Fibroblast of the aortic adventitia (primary cell): ENCODE results near the gene PRKG1. TPM values are rescaled to one million over a fixed set of nuclear protein-coding genes. Genes with fewer than 3 reads are reported as not detected.

Source experiments
- DNase-seq: peaks from one replicate; pipeline ENCODE4 v3.0.0-alpha.2; 2010; ENCODE audit warnings: low read depth
- H3K4me3 ChIP-seq: 2 replicates; pipeline ENCODE4 v1.5.1; 2011; ENCODE audit warnings: low read depth, mild to moderate bottlenecking, control low read depth, low read length, moderate library complexity
- total RNA-seq: library from RNA; depleted of rRNA; stranded (reverse); fragments of >200 nt; gene quantifications from 2 replicates; pipeline ENCODE4 v1.2.3, GENCODE V29; 2012; ENCODE audit warnings: low replicate concordance
- TF ChIP-seq, protein P1 (sequence below): IDR thresholded peaks from 2 replicates; pipeline ENCODE4 v1.5.1; 2011; ENCODE audit warnings: mild to moderate bottlenecking, low read length, control low read depth, inconsistent platforms; ENCODE audit not compliant: insufficient read depth

The PRKG1 gene
- total RNA-seq, 1 donor, result 45.6 TPM

DNA sequence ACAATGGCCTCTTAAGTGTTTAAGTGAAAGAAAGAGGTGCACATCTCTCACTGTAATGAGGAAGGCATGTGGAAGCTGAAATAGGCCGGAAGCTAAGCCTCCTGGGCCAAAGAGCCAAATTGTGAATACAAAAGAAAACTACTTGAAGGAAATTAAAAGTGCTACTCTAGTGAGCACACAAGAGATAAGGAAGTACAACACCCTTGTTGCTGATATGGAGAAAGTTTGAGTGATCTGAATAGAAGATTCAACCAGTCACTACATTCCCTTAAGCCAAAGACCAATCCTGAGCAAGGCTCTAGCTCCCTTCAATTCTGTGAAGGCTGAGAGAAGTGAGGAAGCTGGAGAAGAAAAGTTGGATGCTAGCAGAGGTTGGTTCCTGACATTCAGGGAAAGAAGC is 1248.0 kb downstream of the PRKG1 start:
- no peak overlapping the region for H3K4me3 ChIP-seq
- no peak for DNase-seq
- TF ChIP-seq, protein P1, sequence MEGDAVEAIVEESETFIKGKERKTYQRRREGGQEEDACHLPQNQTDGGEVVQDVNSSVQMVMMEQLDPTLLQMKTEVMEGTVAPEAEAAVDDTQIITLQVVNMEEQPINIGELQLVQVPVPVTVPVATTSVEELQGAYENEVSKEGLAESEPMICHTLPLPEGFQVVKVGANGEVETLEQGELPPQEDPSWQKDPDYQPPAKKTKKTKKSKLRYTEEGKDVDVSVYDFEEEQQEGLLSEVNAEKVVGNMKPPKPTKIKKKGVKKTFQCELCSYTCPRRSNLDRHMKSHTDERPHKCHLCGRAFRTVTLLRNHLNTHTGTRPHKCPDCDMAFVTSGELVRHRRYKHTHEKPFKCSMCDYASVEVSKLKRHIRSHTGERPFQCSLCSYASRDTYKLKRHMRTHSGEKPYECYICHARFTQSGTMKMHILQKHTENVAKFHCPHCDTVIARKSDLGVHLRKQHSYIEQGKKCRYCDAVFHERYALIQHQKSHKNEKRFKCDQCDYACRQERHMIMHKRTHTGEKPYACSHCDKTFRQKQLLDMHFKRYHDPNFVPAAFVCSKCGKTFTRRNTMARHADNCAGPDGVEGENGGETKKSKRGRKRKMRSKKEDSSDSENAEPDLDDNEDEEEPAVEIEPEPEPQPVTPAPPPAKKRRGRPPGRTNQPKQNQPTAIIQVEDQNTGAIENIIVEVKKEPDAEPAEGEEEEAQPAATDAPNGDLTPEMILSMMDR, result no peak

DNA sequence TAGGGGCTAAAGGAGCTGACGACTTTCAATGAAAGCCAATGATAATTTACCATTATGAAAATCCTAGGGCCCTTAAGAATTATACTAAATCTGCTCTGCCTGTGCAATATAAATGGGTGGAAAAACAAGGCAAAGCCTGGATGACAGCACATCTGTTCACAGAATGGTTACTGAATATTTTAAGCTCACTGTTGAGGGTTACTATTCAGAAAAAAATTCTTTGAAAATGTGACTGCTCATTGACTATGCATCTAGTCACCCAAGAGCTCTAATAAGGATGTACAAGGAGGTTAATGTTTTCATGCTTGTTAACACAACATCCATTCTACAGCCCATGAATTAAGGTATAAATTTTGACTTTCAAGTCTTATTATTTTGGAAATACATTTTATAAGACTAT is 1248.6 kb downstream of the PRKG1 start:
- H3K4me3 ChIP-seq, result no peak overlapping the region
- TF ChIP-seq, protein P1, result no peak
- no peak for DNase-seq

DNA sequence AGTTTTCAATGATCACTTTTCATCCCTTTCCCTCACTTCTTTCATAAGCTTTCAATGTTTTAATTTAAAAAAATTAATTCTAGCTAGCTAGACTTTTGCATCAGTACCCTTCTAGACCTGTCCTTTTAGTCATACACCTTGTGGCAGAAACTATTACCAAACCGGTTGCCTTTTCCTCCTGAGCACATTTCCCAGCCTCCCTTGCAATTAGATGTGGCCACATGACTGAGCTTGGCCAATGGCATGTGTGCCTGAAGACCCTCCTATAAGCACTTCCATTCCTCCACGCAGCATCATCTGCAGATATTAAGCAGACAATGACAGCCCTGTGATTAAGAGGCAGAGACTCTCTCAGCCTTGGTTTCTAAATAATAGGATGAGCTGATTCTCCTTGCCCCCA is 1252.1 kb downstream of the PRKG1 start:
- no peak for DNase-seq
- TF ChIP-seq, protein P1, result no peak
- no peak overlapping the region for H3K4me3 ChIP-seq

DNA sequence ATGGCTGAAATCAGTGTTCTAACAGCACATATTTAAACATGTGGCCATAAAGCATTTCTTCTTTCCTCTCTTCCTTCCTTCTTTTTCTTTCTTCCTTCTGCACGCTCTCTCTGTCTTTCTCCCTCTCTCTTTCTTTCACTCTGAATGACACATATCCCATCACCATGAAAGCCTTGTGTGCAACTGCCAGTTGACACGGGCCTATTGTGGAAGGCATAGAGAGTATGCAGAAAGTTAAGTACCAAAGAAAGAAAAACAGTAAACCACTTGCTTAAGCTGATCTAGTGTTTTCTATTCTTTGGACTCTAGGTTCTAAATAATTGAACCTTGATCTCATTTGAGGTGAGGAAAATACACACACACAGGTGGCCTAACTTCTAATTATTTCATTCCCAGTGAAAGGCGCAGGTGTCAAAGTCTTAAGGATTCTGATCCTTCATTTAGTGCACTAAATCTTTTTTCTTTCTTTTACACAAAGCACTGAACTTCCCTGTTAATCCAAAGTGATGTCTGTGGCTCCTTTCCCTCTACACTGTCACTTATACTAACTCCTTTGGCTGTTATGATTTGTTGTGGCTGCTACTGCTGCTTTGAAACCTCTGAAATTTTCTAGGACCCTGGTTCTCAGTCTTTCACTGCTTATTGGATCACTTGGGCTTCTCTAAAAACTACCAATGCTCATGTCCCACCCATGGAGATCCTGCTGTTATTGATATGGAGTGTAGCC is 1257.5 kb downstream of the PRKG1 start:
- DNase-seq, result no peak
- TF ChIP-seq, protein P1, result no peak

DNA sequence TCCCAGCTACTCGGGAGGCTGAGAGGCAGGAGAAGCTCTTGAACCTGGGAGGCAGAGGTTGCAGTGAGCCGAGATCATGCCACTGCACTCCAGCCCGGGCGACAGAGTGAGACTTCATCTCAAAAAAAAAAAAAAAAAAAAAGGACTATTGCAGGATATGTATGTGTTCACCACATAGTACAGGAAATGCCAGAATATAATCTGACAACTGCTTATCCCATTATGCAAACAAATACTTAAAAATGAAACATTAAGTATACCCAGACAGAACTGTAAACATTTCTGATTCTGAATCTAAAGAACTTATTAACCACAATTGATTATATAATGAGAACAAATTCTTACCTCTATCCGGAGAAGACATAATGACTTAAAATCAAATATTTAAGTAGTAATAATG is 1258.5 kb downstream of the PRKG1 start:
- no peak for DNase-seq
- TF ChIP-seq, protein P1, result no peak
- no peak overlapping the region for H3K4me3 ChIP-seq

More for the DNA sequence above, 1257.5 kb downstream of the PRKG1 start:
- H3K4me3 ChIP-seq, result no peak overlapping the region

DNA sequence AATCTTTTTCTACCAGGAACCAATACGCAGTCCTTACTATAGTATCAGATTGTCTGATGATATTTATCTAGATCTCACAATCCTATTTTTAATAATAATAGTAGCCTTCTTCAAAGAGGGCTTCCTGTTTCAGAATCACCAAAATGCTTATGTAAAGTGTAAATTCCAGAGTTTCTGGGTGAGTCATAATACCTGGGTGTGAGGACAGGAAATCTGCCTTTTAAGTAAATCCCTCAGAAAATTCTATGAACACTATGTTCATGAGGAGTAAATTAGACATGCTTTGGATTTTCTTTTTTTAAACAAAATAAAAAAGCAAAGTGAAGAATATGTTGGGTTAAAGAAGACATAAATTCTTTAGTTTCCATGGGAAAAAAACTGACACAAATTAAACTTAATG is 1260.3 kb downstream of the PRKG1 start:
- TF ChIP-seq, protein P1, result no peak
- no peak for DNase-seq

DNA sequence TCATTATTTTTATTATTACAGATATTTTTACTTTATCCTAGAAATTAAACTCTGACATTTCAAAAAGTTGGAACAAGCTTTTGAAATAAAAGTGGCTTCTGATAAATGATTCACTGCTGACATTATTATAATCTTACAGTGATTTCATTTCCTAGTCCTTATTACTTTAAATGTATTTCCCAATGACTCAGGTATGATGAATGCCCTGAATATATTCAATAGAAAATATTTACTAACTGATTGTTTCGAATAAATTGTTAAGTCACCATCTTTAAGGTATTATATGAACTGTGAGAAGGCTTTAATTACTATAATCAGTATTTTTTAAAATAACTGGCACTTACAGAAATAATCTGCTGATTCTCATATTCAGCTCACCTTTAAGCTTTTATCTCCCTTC is 1261.4 kb downstream of the PRKG1 start:
- no peak overlapping the region for H3K4me3 ChIP-seq
- no peak for DNase-seq
- TF ChIP-seq, protein P1, result no peak

More for the DNA sequence above, 1260.3 kb downstream of the PRKG1 start:
- H3K4me3 ChIP-seq, result no peak overlapping the region
